H9 (cell line): ENCODE measurements around the gene ITCH. TPM values are rescaled to one million over a fixed set of nuclear protein-coding genes. Genes with fewer than 3 reads are reported as not detected.
A peak's percentile ranks its signal among the peaks of the same experiment; 100 is the strongest.

ENCODE experiments used
- DNase-seq: peaks from one replicate; pipeline ENCODE4 v3.0.0-alpha.2; 2017
- H2AFZ ChIP-seq: one replicate; pipeline ENCODE4 v1.6.1; 2013; ENCODE audit warnings: mild to moderate bottlenecking, low read length, control low read depth, moderate library complexity
- H2AK5ac ChIP-seq: 2 replicates; pipeline ENCODE4 v1.6.1; 2013; ENCODE audit warnings: low read length, control low read depth, mixed read lengths; ENCODE audit not compliant: insufficient read length
- H2BK120ac ChIP-seq: one replicate; pipeline ENCODE4 v1.6.1; 2013; ENCODE audit warnings: low read depth, mild to moderate bottlenecking, low read length, control low read depth, inconsistent platforms; ENCODE audit not compliant: poor library complexity, severe bottlenecking
- H2BK12ac ChIP-seq: 2 replicates; pipeline ENCODE4 v1.6.1; 2013; ENCODE audit warnings: low read length, control low read depth, mixed read lengths, low read depth; ENCODE audit not compliant: insufficient read length
- H2BK15ac ChIP-seq: 2 replicates; pipeline ENCODE4 v1.6.1; 2013; ENCODE audit warnings: low read depth, low read length, control low read depth
- H2BK20ac ChIP-seq: one replicate; pipeline ENCODE4 v1.6.1; 2013; ENCODE audit warnings: low read depth, mild to moderate bottlenecking, low read length, control low read depth, inconsistent platforms; ENCODE audit not compliant: poor library complexity, severe bottlenecking
- H2BK5ac ChIP-seq: 2 replicates; pipeline ENCODE4 v1.6.1; 2013; ENCODE audit warnings: low read length, control low read depth, mixed read lengths; ENCODE audit not compliant: insufficient read length
- H3K14ac ChIP-seq: 2 replicates; pipeline ENCODE4 v1.6.1; 2013; ENCODE audit warnings: low read length, control low read depth; ENCODE audit not compliant: insufficient read depth
- H3K18ac ChIP-seq: 2 replicates; pipeline ENCODE4 v1.6.1; 2013; ENCODE audit warnings: low read depth, mild to moderate bottlenecking, mixed read lengths, low read length, control low read depth; ENCODE audit not compliant: insufficient read length
- H3K23ac ChIP-seq: 2 replicates; pipeline ENCODE4 v1.6.1; 2013; ENCODE audit warnings: low read length, control low read depth, mixed read lengths, low read depth; ENCODE audit not compliant: insufficient read length
- H3K23me2 ChIP-seq: 2 replicates; pipeline ENCODE4 v1.6.1; 2013; ENCODE audit warnings: low read depth, mild to moderate bottlenecking, mixed read lengths, low read length, control low read depth; ENCODE audit not compliant: insufficient read length, poor library complexity, severe bottlenecking
- H3K27ac ChIP-seq: 2 replicates; pipeline ENCODE4 v1.5.1; 2013; ENCODE audit warnings: low read length, control low read depth, mixed read lengths, low read depth; ENCODE audit not compliant: insufficient read length
- H3K27me3 ChIP-seq: 2 replicates; pipeline ENCODE4 v1.6.1; 2013; ENCODE audit warnings: low read length, control low read depth, inconsistent platforms; ENCODE audit not compliant: insufficient read depth
- H3K4ac ChIP-seq: 2 replicates; pipeline ENCODE4 v1.6.1; 2013; ENCODE audit warnings: low read depth, mild to moderate bottlenecking, control low read depth, inconsistent platforms, low read length, moderate library complexity
- H3K4me1 ChIP-seq: 2 replicates; pipeline ENCODE4 v1.6.1; 2013; ENCODE audit warnings: low read length, control low read depth, inconsistent platforms; ENCODE audit not compliant: insufficient read depth
- H3K4me2 ChIP-seq: 2 replicates; pipeline ENCODE4 v1.6.1; 2013; ENCODE audit warnings: low read length, control low read depth, mixed read lengths; ENCODE audit not compliant: insufficient read length, insufficient read depth
- H3K56ac ChIP-seq: 2 replicates; pipeline ENCODE4 v1.6.1; 2013; ENCODE audit warnings: low read depth, mild to moderate bottlenecking, mixed read lengths, low read length, control low read depth; ENCODE audit not compliant: insufficient read length
- H3K79me1 ChIP-seq: 2 replicates; pipeline ENCODE4 v1.6.1; 2013; ENCODE audit warnings: low read depth, mild to moderate bottlenecking, moderate library complexity, low read length, control low read depth, inconsistent platforms; ENCODE audit not compliant: insufficient read depth, poor library complexity, severe bottlenecking
- H3K79me2 ChIP-seq: 2 replicates; pipeline ENCODE4 v1.6.1; 2013; ENCODE audit warnings: low read length, control low read depth, inconsistent platforms; ENCODE audit not compliant: insufficient read depth
- H3K9ac ChIP-seq: 2 replicates; pipeline ENCODE4 v1.6.1; 2013; ENCODE audit warnings: low read length, control low read depth, mixed read lengths; ENCODE audit not compliant: insufficient read length; ENCODE audit errors: extremely low read depth
- H3K9me3 ChIP-seq: one replicate; pipeline ENCODE4 v1.6.1; 2013; ENCODE audit warnings: low read depth, low read length, inconsistent platforms; ENCODE audit not compliant: control insufficient read depth
- H3T11ph ChIP-seq: one replicate; pipeline ENCODE4 v1.6.1; 2013; ENCODE audit warnings: mild to moderate bottlenecking, low read length, control low read depth, inconsistent platforms
- H4K20me1 ChIP-seq: one replicate; pipeline ENCODE4 v1.6.1; 2013; ENCODE audit not compliant: control insufficient read depth, insufficient read length, insufficient read depth
- H4K5ac ChIP-seq: 2 replicates; pipeline ENCODE4 v1.6.1; 2013; ENCODE audit warnings: low read depth, mild to moderate bottlenecking, mixed read lengths, low read length, control low read depth; ENCODE audit not compliant: insufficient read length
- H4K8ac ChIP-seq: replicated peaks from 2 replicates; pipeline ENCODE4 v1.6.1; 2013; ENCODE audit warnings: low read length, control low read depth, mixed read lengths, low read depth; ENCODE audit not compliant: insufficient read length
- H4K91ac ChIP-seq: 2 replicates; pipeline ENCODE4 v1.6.1; 2013; ENCODE audit warnings: low read depth, mild to moderate bottlenecking, moderate library complexity, mixed read lengths, low read length, control low read depth; ENCODE audit not compliant: insufficient read length
- H3K27ac Mint-ChIP-seq, 3 experiments: 2 replicates in 2 of 3; 3 replicates in 1 of 3; pipeline ENCODE4 v1.8.0; 2020 to 2021; ENCODE audit warnings: mixed read lengths in 3 of 3, mild to moderate bottlenecking in 1 of 3, moderate library complexity in 1 of 3
- H3K27me3 Mint-ChIP-seq: 2 replicates; pipeline ENCODE4 v1.8.0; 2021; ENCODE audit warnings: low read depth, mild to moderate bottlenecking, moderate library complexity, mixed read lengths
- H3K36me3 Mint-ChIP-seq, 3 experiments: 2 replicates in 2 of 3; 3 replicates in 1 of 3; pipeline ENCODE4 v1.8.0; 2020 to 2021; ENCODE audit warnings: low read depth in 3 of 3, mixed read lengths in 3 of 3; ENCODE audit not compliant: insufficient read depth in 1 of 3
- H3K4me1 Mint-ChIP-seq, 2 experiments: 2 replicates each; pipeline ENCODE4 v1.8.0; 2020; ENCODE audit warnings: mixed read lengths in 2 of 2
- H3K4me3 Mint-ChIP-seq, 2 experiments: 2 replicates in 1 of 2; 3 replicates in 1 of 2; pipeline ENCODE4 v1.8.0; 2020 to 2021; ENCODE audit warnings: mild to moderate bottlenecking in 2 of 2, mixed read lengths in 2 of 2, moderate library complexity in 1 of 2
- H3K9me3 Mint-ChIP-seq, 2 experiments: 2 replicates in 1 of 2; 3 replicates in 1 of 2; pipeline ENCODE4 v1.8.0; 2020; ENCODE audit warnings: mild to moderate bottlenecking in 2 of 2, mixed read lengths in 2 of 2, moderate library complexity in 1 of 2
- WGBS: extraction: QIAGEN DNeasy Blood & Tissue Kit; methylation state at CpG from one replicate; pipeline ENCODE4 v1.1.7; 2013; ENCODE audit warnings: missing lambda C conversion rate, low lambda C conversion rate, mixed read lengths; ENCODE audit not compliant: insufficient read length; ENCODE audit errors: extremely low coverage; 5-methylcytosine and 5-hydroxymethylcytosine counted together
- total RNA-seq: library from RNA; stranded (reverse); gene quantifications from 2 replicates; pipeline ENCODE4 v1.2.1, GENCODE V29; 2021
- TF ChIP-seq, protein P1 (sequence below): fragments of 200-600 bp; sonication (generic); conservative IDR thresholded peaks from 3 replicates; pipeline ENCODE4 v1.8.0; 2021; ENCODE audit warnings: antibody characterized with exemption, mild to moderate bottlenecking

ITCH gene
- total RNA-seq, 1 experiment from 2014 or later, result 55.9 TPM

DNA sequence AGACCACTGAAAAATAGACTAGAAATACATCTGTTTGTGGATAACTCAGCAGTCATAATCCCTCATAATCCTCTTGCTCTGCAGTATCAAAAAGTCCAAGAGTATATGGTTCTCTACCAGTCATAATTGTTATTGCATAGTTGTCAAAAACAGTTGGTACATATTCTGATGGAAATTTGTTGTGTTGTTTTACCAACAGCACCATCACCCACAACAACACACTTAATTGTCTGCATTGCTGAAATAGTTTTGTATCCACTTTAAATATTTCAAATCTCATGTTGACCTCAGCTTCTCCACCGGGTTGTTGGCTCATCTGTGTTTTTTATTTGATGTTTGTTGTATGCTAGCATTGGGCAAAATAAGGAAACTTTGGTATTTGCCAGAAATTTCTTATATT lies 39.4 kb downstream of the ITCH start:
- Mint-ChIP-seq H3K4me1 (peaks cover 11 to 12% of the 10 kb centered on the region in 2 experiments), H3K27ac (peak overlapping the region in 1 of 3 experiments; percentile 60; a peak in 1 of 7 replicates), H3K27me3 (no peaks in the 10 kb centered on the region), H3K9me3 (no peaks in the 10 kb centered on the region), H3K36me3 (peaks cover 0 to 23% (median 14%) of the 10 kb centered on the region in 3 experiments; a peak in 5 of 7 replicates), H3K4me3 (no peak overlapping the region)
- Histone ChIP-seq H3K23me2 (no peaks in the 10 kb centered on the region), H2BK20ac (no peak overlapping the region), H3K4me1 (no peaks in the 10 kb centered on the region), H3K79me1 (no peaks in the 10 kb centered on the region), H3K14ac (no peak overlapping the region), H3K9ac (no peak overlapping the region), H4K20me1 (no peaks in the 10 kb centered on the region), H2AFZ (no peak overlapping the region), H3K4me2 (no peak overlapping the region), H3K4ac (no peak overlapping the region), H4K8ac (no peak overlapping the region), H3K79me2 (peaks cover 3% of the 10 kb centered on the region; the same call in 1 of the 2 replicates), H3K23ac (no peak overlapping the region), H3K9me3 (no peaks in the 10 kb centered on the region), H3K27me3 (no peaks in the 10 kb centered on the region), H4K91ac (no peak overlapping the region), H4K5ac (no peak overlapping the region), H3K56ac (no peak overlapping the region), H2BK12ac (no peak overlapping the region), H2AK5ac (no peak overlapping the region), H2BK120ac (no peak overlapping the region), H3K27ac (no peak overlapping the region), H2BK15ac (no peak overlapping the region), H3K18ac (no peak overlapping the region), H2BK5ac (no peak overlapping the region), H3T11ph (no peak overlapping the region)
- DNase-seq, result no peak
- TF ChIP-seq, protein P1, sequence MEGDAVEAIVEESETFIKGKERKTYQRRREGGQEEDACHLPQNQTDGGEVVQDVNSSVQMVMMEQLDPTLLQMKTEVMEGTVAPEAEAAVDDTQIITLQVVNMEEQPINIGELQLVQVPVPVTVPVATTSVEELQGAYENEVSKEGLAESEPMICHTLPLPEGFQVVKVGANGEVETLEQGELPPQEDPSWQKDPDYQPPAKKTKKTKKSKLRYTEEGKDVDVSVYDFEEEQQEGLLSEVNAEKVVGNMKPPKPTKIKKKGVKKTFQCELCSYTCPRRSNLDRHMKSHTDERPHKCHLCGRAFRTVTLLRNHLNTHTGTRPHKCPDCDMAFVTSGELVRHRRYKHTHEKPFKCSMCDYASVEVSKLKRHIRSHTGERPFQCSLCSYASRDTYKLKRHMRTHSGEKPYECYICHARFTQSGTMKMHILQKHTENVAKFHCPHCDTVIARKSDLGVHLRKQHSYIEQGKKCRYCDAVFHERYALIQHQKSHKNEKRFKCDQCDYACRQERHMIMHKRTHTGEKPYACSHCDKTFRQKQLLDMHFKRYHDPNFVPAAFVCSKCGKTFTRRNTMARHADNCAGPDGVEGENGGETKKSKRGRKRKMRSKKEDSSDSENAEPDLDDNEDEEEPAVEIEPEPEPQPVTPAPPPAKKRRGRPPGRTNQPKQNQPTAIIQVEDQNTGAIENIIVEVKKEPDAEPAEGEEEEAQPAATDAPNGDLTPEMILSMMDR, result no peak
- WGBS, result no CpG with 5 or more reads among the region's 1 CpG
